AG04450 (cell line): ENCODE data around the gene MACC1. TPM values are rescaled to one million over a fixed set of nuclear protein-coding genes. Genes with fewer than 3 reads are reported as not detected.

ENCODE experiments used
- CTCF ChIA-PET: fragments of 300-600, 350-600 bp; formaldehyde crosslinking; extraction: SDS; loops from one replicate; lab custom pipeline; 2022; ENCODE audit warnings: antibody characterized with exemption, inconsistent platforms; lab: Charles Lee
- POLR2A ChIA-PET: fragments of 350-600 bp; formaldehyde crosslinking; extraction: SDS; loops from one replicate; lab custom pipeline; 2021; ENCODE audit warnings: antibody characterized with exemption, inconsistent platforms; lab: Yijun Ruan, JAX
- DNase-seq: peaks from one replicate; pipeline ENCODE4 v3.0.0-alpha.2; 2011; ENCODE audit warnings: low read depth, low spot score
- H3K27ac ChIP-seq: one replicate; pipeline ENCODE4 v1.5.1; 2012; ENCODE audit warnings: low read depth, low read length, control low read depth
- H3K27me3 ChIP-seq: one replicate; pipeline ENCODE4 v1.6.0; 2012; ENCODE audit warnings: low read length; ENCODE audit not compliant: control insufficient read depth, insufficient read depth
- H3K4me3 ChIP-seq: 2 replicates; pipeline ENCODE4 v1.5.1; 2011; ENCODE audit warnings: mild to moderate bottlenecking, low read depth, low read length, control low read depth
- H3K9me3 ChIP-seq: 2 replicates; pipeline ENCODE4 v1.5.1; 2012; ENCODE audit warnings: low read length; ENCODE audit not compliant: control insufficient read depth, insufficient read depth
- CTCF ChIP-seq: IDR thresholded peaks from 2 replicates; pipeline ENCODE4 v1.5.1; 2011; ENCODE audit warnings: low read depth, low read length, control low read depth, inconsistent platforms
- polyA plus RNA-seq: library from polyadenylated mRNA; depleted of rRNA; stranded (reverse); fragments of >200 nt; gene quantifications from 2 replicates; pipeline ENCODE4 v1.2.3, GENCODE V29; 2011; rRNA removed

The MACC1 gene
- polyA plus RNA-seq, 1 experiment, result 0.07 TPM

DNA sequence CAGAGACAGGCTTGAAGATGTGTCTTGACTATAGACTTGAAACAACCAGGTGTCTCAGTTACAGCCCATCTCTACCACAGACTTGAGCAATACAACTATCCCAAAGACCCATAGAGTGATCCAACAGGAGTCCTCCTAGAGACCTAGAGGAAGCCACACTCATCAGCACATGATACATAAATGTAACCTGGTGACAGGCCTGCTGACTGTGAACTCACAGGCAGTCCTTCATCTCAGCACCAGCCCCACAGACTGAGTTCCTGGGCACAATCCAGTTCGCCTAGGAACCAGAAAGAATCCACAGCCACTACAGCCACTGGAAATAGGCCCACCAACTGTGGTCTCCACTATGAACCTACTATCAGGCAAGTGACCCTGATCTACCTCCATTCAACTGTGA, 121.3 kb downstream of the MACC1 start:
- H3K27ac ChIP-seq, result no peak overlapping the region
- no peak overlapping the region for H3K4me3 ChIP-seq
- TF ChIP-seq CTCF, result no peak
- no peaks in the 10 kb centered on the region for H3K9me3 ChIP-seq
- ChIA-PET CTCF (no interaction called here), POLR2A (no interaction called here)
- no peaks in the 10 kb centered on the region for H3K27me3 ChIP-seq
- no peak for DNase-seq

GRCh38 chr7:20095436-20095835, 121.7 kb downstream of the MACC1 start:
- Histone ChIP-seq H3K27me3 (no peaks in the 10 kb centered on the region), H3K27ac (no peak overlapping the region), H3K9me3 (no peaks in the 10 kb centered on the region), H3K4me3 (no peak overlapping the region)
- ChIA-PET CTCF (no interaction called here), POLR2A (no interaction called here)
- TF ChIP-seq CTCF, result no peak
- DNase-seq, result no peak

GRCh38 chr7:20089431-20089830, 127.8 kb downstream of the MACC1 start:
- no peak for DNase-seq
- Histone ChIP-seq H3K27ac (no peak overlapping the region), H3K27me3 (no peaks in the 10 kb centered on the region), H3K9me3 (no peaks in the 10 kb centered on the region), H3K4me3 (no peak overlapping the region)
- POLR2A ChIA-PET, result no interaction called here
- CTCF ChIA-PET, result interaction anchor here (0.9 kb wide), 1 partner anchor 351 kb away, joined by 3 read pairs; no protein-coding TSS in a partner anchor
- no peak for TF ChIP-seq CTCF

GRCh38 chr7:20085086-20085485, 132.1 kb downstream of the MACC1 start:
- H3K27ac ChIP-seq, result no peak overlapping the region
- DNase-seq, result no peak
- no peaks in the 10 kb centered on the region for H3K9me3 ChIP-seq
- H3K27me3 ChIP-seq, result no peaks in the 10 kb centered on the region
- ChIA-PET CTCF (interaction anchor here (0.6 kb wide), 1 partner anchor 313 kb away, joined by 4 read pairs; no protein-coding TSS in a partner anchor), POLR2A (no interaction called here)
- no peak for TF ChIP-seq CTCF
- no peak overlapping the region for H3K4me3 ChIP-seq

Other genes with a start within 250 kb of the MACC1 start
- gene ITGB8, start 113.5 kb upstream of the MACC1 start, polyA plus RNA-seq, result 9.1 and 12.3 TPM in 2 replicates